SK-N-SH treated with all-trans-retinoic acid at 6 μM for 48 hours (cell line): Measurements from ENCODE around the gene ADGRV1.

ENCODE experiments used
- ATAC-seq: fragments of 200-7000 bp; cut with Tn5 transposase; 3 replicates; pipeline ENCODE4 v1.9.1; 2020; ENCODE audit warnings: mild to moderate bottlenecking, moderate library complexity
- BACH2 ChIP-seq: fragments of 250-450 bp; sonication (Bioruptor Pico); IDR thresholded peaks from 2 replicates; pipeline ENCODE4 v1.9.0; 2021; ENCODE audit warnings: mild to moderate bottlenecking, borderline replicate concordance
- CREB5 ChIP-seq: fragments of 250-450 bp; sonication (Bioruptor Pico); IDR thresholded peaks from 2 replicates; pipeline ENCODE4 v1.5.1; 2020; ENCODE audit warnings: low read depth, mild to moderate bottlenecking, moderate library complexity
- CSDC2 ChIP-seq: fragments of 250-450 bp; sonication (Bioruptor Pico); IDR thresholded peaks from 2 replicates; pipeline ENCODE4 v1.5.0; 2020; ENCODE audit warnings: mild to moderate bottlenecking, moderate library complexity
- CSRNP3 ChIP-seq: fragments of 250-450 bp; sonication (Bioruptor Pico); IDR thresholded peaks from 2 replicates; pipeline ENCODE4 v1.5.1; 2021; ENCODE audit warnings: mild to moderate bottlenecking, moderate library complexity
- ESRRG ChIP-seq: fragments of 250-450 bp; sonication (Bioruptor Pico); IDR thresholded peaks from 2 replicates; pipeline ENCODE4 v1.6.1; 2021; ENCODE audit warnings: mild to moderate bottlenecking
- GLIS3 ChIP-seq: fragments of 250-450 bp; sonication (Bioruptor Pico); IDR thresholded peaks from 2 replicates; pipeline ENCODE4 v1.5.0; 2020; ENCODE audit warnings: mild to moderate bottlenecking, moderate library complexity
- ISL1 ChIP-seq: fragments of 250-450 bp; sonication (Bioruptor Pico); IDR thresholded peaks from 2 replicates; pipeline ENCODE4 v2.1.2; 2022; ENCODE audit warnings: mild to moderate bottlenecking, moderate library complexity
- OSR1 ChIP-seq: fragments of 250-450 bp; sonication (Bioruptor Pico); IDR thresholded peaks from 2 replicates; pipeline ENCODE4 v1.8.0; 2022; ENCODE audit warnings: moderate library complexity, mild to moderate bottlenecking, inconsistent platforms
- PATZ1 ChIP-seq: fragments of 250-450 bp; sonication (Bioruptor Pico); IDR thresholded peaks from 2 replicates; pipeline ENCODE4 v1.8.0; 2020; ENCODE audit warnings: mild to moderate bottlenecking, moderate library complexity, borderline replicate concordance
- PPARA ChIP-seq: fragments of 250-450 bp; sonication (Bioruptor Pico); IDR thresholded peaks from 2 replicates; pipeline ENCODE4 v1.5.0; 2020; ENCODE audit warnings: mild to moderate bottlenecking, borderline replicate concordance
- RARB ChIP-seq: fragments of 250-450 bp; sonication (Bioruptor Pico); IDR thresholded peaks from 2 replicates; pipeline ENCODE4 v1.8.0; 2021; ENCODE audit warnings: mild to moderate bottlenecking, moderate library complexity
- SNAI2 ChIP-seq: fragments of 250-450 bp; sonication (Bioruptor Pico); IDR thresholded peaks from 2 replicates; pipeline ENCODE4 v1.5.0; 2020; ENCODE audit warnings: mild to moderate bottlenecking, moderate library complexity
- TCF4 ChIP-seq: fragments of 250-450 bp; sonication (Bioruptor Pico); IDR thresholded peaks from 2 replicates; pipeline ENCODE4 v1.8.0; 2021; ENCODE audit warnings: mild to moderate bottlenecking, moderate library complexity, borderline replicate concordance
- TSHZ2 ChIP-seq: fragments of 250-450 bp; sonication (Bioruptor Pico); IDR thresholded peaks from 2 replicates; pipeline ENCODE4 v1.5.0; 2020; ENCODE audit warnings: mild to moderate bottlenecking, moderate library complexity
- ZC3H10 ChIP-seq: fragments of 250-450 bp; sonication (Bioruptor Pico); IDR thresholded peaks from 2 replicates; pipeline ENCODE4 v1.5.1; 2021; ENCODE audit warnings: mild to moderate bottlenecking, moderate library complexity
- ZFP3 ChIP-seq: fragments of 250-450 bp; sonication (Bioruptor Pico); IDR thresholded peaks from 2 replicates; pipeline ENCODE4 v1.5.0; 2020; ENCODE audit warnings: mild to moderate bottlenecking, moderate library complexity
- ZFP30 ChIP-seq: fragments of 450-650 bp; formaldehyde crosslinking; IDR thresholded peaks from 2 replicates; pipeline ENCODE4 v1.5.0; 2022; ENCODE audit warnings: mild to moderate bottlenecking, moderate library complexity
- ZNF565 ChIP-seq: fragments of 450-650 bp; formaldehyde crosslinking; conservative IDR thresholded peaks from 2 replicates; pipeline ENCODE4 v1.5.0; 2020; ENCODE audit warnings: low read depth, mild to moderate bottlenecking, moderate library complexity
- ZNF70 ChIP-seq: fragments of 450-650 bp; formaldehyde crosslinking; IDR thresholded peaks from 2 replicates; pipeline ENCODE4 v1.5.0; 2020; ENCODE audit warnings: mild to moderate bottlenecking, moderate library complexity
- ZNF8 ChIP-seq: fragments of 450-650 bp; formaldehyde crosslinking; IDR thresholded peaks from 2 replicates; pipeline ENCODE4 v1.5.0; 2020; ENCODE audit warnings: mild to moderate bottlenecking, moderate library complexity

Gene ADGRV1

GRCh38 chr5:90650767-90651166 is 92.2 kb downstream of the ADGRV1 start (continued):
- TF ChIP-seq PATZ1 (CRISPR knock-in tag), result no peak
- no peak for TF ChIP-seq ZFP30
- no peak for TF ChIP-seq ISL1
- no peak for TF ChIP-seq ZNF565 (CRISPR knock-in tag)

GRCh38 chr5:90654215-90654614 is 95.6 kb downstream of the ADGRV1 start:
- no peak for ATAC-seq
- TF ChIP-seq TCF4 (CRISPR knock-in tag) (no peak), ZFP3 (CRISPR knock-in tag) (no peak), ZC3H10 (no peak), TSHZ2 (no peak), ZNF70 (no peak), PPARA (CRISPR knock-in tag) (no peak), OSR1 (CRISPR knock-in tag) (no peak), SNAI2 (no peak), RARB (CRISPR knock-in tag) (no peak), ZNF565 (CRISPR knock-in tag) (no peak), CREB5 (CRISPR knock-in tag) (no peak), CSRNP3 (CRISPR knock-in tag) (no peak), ESRRG (CRISPR knock-in tag) (no peak)
- TF ChIP-seq, all 23 proteins: peak for 0

- no peak for ATAC-seq
- no peak for TF ChIP-seq SNAI2
- TF ChIP-seq OSR1 (CRISPR knock-in tag), result no peak
- TF ChIP-seq ZFP3 (CRISPR knock-in tag), result no peak
- no peak for TF ChIP-seq TSHZ2
- no peak for TF ChIP-seq PATZ1 (CRISPR knock-in tag)
- TF ChIP-seq RARB (CRISPR knock-in tag), result no peak
- TF ChIP-seq TCF4 (CRISPR knock-in tag), result no peak
- no peak for TF ChIP-seq CREB5 (CRISPR knock-in tag)
- TF ChIP-seq CSDC2, result no peak
- no peak for TF ChIP-seq ZNF70
- TF ChIP-seq ZNF8, result no peak
- TF ChIP-seq GLIS3 (CRISPR knock-in tag), result no peak
- no peak for TF ChIP-seq BACH2 (CRISPR knock-in tag)
- no peak for TF ChIP-seq ZNF565 (CRISPR knock-in tag)
- no peak for TF ChIP-seq ZFP30
These were observed 96.8 kb downstream of the ADGRV1 start for GRCh38 chr5:90655423-90655822.
